Breast epithelium (tissue), 4 donors: Measurements from ENCODE around the gene HSPA12A. TPM values are rescaled to one million over a fixed set of nuclear protein-coding genes. Genes with fewer than 3 reads are reported as not detected.

Source experiments
- DNase-seq, 2 donors: peaks; one replicate each; pipeline ENCODE4 v3.0.0-alpha.2; 2019; ENCODE audit warnings: low spot score in 2 of 2
- H3K27ac ChIP-seq, 2 donors: fragments of 200-600 bp; sonication (generic) in 1 of 2; one replicate each; pipeline ENCODE4 v1.5.1; 2016 to 2019; ENCODE audit warnings: mild to moderate bottlenecking in 1 of 2
- H3K27me3 ChIP-seq, 2 donors: fragments of 200-600 bp; sonication (generic) in 1 of 2; one replicate each; pipeline versions ENCODE4 v1.5.1 to v1.6.0; 2017 to 2019; ENCODE audit warnings: control low read depth in 1 of 2, mild to moderate bottlenecking in 1 of 2
- H3K36me3 ChIP-seq: fragments of 200-600 bp; one replicate; pipeline ENCODE4 v1.5.1; 2019
- H3K4me1 ChIP-seq, 2 donors: fragments of 200-600 bp; sonication (generic); one replicate each; pipeline ENCODE4 v1.5.1; 2016 to 2019; ENCODE audit warnings: control low read depth in 1 of 2
- H3K4me3 ChIP-seq, 3 donors: fragments of 200-600 bp; sonication (generic); 1 replicate in 2 of 3; 2 replicates in 1 of 3; pipeline ENCODE4 v1.5.1; 2016 to 2019; ENCODE audit warnings: mild to moderate bottlenecking in 3 of 3, moderate library complexity in 2 of 3
- H3K9me3 ChIP-seq, 2 donors: fragments of 200-600 bp; sonication (generic) in 1 of 2; one replicate each; pipeline ENCODE4 v1.5.1; 2016 to 2019; ENCODE audit warnings: control low read depth in 1 of 2
- POLR2A ChIP-seq: fragments of 450-650 bp; IDR thresholded peaks from one replicate; pipeline ENCODE4 v1.6.1; 2016; ENCODE audit warnings: antibody characterized with exemption, mild to moderate bottlenecking, moderate library complexity
- POLR2AphosphoS5 ChIP-seq, 3 donors: sonication (generic); formaldehyde crosslinking; IDR thresholded peaks; one replicate each; pipeline ENCODE4 v1.6.1; 2017; ENCODE audit warnings: antibody characterized with exemption in 3 of 3
- intact Hi-C: fragments of 100-400 bp; cut with DNase I; formaldehyde crosslinking; loops from one replicate; pipeline ENCODE4 v1.15.1; 2023; ENCODE audit warnings: low total_unique reads
- total RNA-seq, 3 donors: library from RNA; depleted of rRNA; stranded (reverse); fragments of >200 nt; gene quantifications; one replicate each; pipeline ENCODE4 v1.1.0, GENCODE V29; 2016
- TF ChIP-seq, protein P1 (sequence below), 3 donors: fragments of 450-650 bp; IDR thresholded peaks; one replicate each; pipeline ENCODE4 v1.5.1; 2016 to 2017; ENCODE audit warnings: antibody characterized with exemption in 3 of 3, mild to moderate bottlenecking in 3 of 3, moderate library complexity in 3 of 3

The HSPA12A gene
- total RNA-seq, 3 donors from 2014 or later, result 13.2 to 23.6 (median 14.2) TPM

GRCh38 chr10:116698364-116698763, 44.0 kb downstream of the HSPA12A start:
- H3K27me3 ChIP-seq, result no peaks in the 10 kb centered on the region
- H3K4me3 ChIP-seq, result no peak overlapping the region
- H3K9me3 ChIP-seq, result no peaks in the 10 kb centered on the region
- no peak for DNase-seq
- no peaks in the 10 kb centered on the region for H3K4me1 ChIP-seq
- no peaks in the 10 kb centered on the region for H3K36me3 ChIP-seq
- intact Hi-C loops, result loop anchor here (10.0 kb wide), 1 partner anchor 476 kb away; no protein-coding TSS in a partner anchor
- H3K27ac ChIP-seq, result no peak overlapping the region
- TF ChIP-seq POLR2A, result no peak
- TF ChIP-seq, protein P1, sequence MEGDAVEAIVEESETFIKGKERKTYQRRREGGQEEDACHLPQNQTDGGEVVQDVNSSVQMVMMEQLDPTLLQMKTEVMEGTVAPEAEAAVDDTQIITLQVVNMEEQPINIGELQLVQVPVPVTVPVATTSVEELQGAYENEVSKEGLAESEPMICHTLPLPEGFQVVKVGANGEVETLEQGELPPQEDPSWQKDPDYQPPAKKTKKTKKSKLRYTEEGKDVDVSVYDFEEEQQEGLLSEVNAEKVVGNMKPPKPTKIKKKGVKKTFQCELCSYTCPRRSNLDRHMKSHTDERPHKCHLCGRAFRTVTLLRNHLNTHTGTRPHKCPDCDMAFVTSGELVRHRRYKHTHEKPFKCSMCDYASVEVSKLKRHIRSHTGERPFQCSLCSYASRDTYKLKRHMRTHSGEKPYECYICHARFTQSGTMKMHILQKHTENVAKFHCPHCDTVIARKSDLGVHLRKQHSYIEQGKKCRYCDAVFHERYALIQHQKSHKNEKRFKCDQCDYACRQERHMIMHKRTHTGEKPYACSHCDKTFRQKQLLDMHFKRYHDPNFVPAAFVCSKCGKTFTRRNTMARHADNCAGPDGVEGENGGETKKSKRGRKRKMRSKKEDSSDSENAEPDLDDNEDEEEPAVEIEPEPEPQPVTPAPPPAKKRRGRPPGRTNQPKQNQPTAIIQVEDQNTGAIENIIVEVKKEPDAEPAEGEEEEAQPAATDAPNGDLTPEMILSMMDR (IDR thresholded peaks at IDR 0.05), result no peak
- no peak for TF ChIP-seq POLR2AphosphoS5 (IDR thresholded peaks at IDR 0.05)

DNA sequence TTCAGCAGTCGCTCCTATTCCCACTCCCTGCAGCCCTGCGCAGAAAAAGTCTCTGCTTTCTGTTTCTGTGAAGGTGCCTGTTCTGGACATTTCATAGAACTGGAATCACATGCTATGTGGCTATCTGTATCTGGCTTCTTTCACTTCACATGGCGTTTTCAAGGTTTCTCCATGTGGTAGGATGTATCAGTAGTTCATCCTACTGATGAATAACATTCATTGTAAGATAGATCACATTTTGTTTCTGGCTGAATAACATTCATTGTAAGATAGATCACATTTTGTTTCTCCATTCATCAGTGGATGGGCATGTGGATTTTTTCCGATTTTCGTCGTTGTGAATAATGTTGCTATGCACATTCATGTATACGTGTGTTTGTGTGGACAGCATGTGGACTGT, 44.5 kb downstream of the HSPA12A start:
- Histone ChIP-seq H3K27ac (no peak overlapping the region), H3K27me3 (no peaks in the 10 kb centered on the region), H3K9me3 (no peaks in the 10 kb centered on the region), H3K4me1 (no peaks in the 10 kb centered on the region), H3K4me3 (no peak overlapping the region), H3K36me3 (no peaks in the 10 kb centered on the region)
- intact Hi-C loops, result loop anchor here (10.0 kb wide), 1 partner anchor 477 kb away; no protein-coding TSS in a partner anchor
- TF ChIP-seq POLR2A (no peak), POLR2AphosphoS5 (IDR thresholded peaks at IDR 0.05) (no peak)
- TF ChIP-seq, protein P1 (IDR thresholded peaks at IDR 0.05), result no peak
- no peak for DNase-seq

DNA sequence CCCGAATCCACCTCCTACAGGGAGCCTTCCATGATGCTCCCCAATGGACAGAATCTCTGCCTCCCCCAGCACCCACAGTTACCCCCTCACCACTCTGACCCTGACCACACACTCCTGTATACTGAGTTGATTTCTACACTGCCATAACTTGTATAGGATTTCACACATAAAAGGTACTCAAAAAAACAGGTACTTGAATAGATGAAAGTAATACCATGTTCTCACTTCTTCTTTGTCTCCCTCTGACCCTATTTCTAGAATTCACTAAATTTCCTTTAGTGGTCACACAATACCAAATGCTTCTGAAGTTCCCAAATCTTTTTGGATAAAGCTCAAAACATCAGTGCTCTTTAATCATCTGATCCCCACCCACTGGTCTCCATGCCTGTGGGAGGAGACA, 45.4 kb downstream of the HSPA12A start:
- no peaks in the 10 kb centered on the region for H3K36me3 ChIP-seq
- H3K4me3 ChIP-seq, result no peak overlapping the region
- no peaks in the 10 kb centered on the region for H3K4me1 ChIP-seq
- no peak for DNase-seq
- no peaks in the 10 kb centered on the region for H3K27me3 ChIP-seq
- H3K27ac ChIP-seq, result no peak overlapping the region
- H3K9me3 ChIP-seq, result no peaks in the 10 kb centered on the region
- intact Hi-C loops, result loop anchor here (10.0 kb wide), 1 partner anchor 478 kb away; no protein-coding TSS in a partner anchor
- TF ChIP-seq, protein P1 (IDR thresholded peaks at IDR 0.05), result no peak
- no peak for TF ChIP-seq POLR2A
- TF ChIP-seq POLR2AphosphoS5 (IDR thresholded peaks at IDR 0.05), result no peak

DNA sequence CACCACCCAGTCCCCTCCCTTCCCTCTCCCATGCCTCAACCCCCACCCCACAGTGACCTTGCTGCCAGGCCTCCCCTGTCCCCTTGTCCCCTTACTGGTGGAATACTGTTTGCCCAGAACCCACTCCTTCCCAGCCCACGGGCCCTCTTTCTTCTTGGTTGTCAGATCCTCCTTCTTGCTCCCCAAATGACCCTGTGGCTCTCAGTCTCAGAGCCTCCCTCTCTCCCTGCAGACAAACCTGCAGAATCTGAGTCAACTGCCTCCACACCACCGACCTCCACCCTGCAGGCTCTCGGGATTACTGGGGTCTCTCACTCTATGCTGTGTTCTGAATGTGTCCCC, 47.5 kb downstream of the HSPA12A start:
- Histone ChIP-seq H3K4me1 (no peaks in the 10 kb centered on the region), H3K27ac (no peak overlapping the region), H3K27me3 (no peaks in the 10 kb centered on the region), H3K9me3 (no peaks in the 10 kb centered on the region), H3K36me3 (no peaks in the 10 kb centered on the region), H3K4me3 (no peak overlapping the region)
- TF ChIP-seq, protein P1 (IDR thresholded peaks at IDR 0.05), result no peak
- TF ChIP-seq POLR2A, result no peak
- TF ChIP-seq POLR2AphosphoS5 (IDR thresholded peaks at IDR 0.05), result no peak
- DNase-seq, result no peak
- intact Hi-C loops, result loop anchor here (10.0 kb wide), 1 partner anchor 480 kb away; no protein-coding TSS in a partner anchor

DNA sequence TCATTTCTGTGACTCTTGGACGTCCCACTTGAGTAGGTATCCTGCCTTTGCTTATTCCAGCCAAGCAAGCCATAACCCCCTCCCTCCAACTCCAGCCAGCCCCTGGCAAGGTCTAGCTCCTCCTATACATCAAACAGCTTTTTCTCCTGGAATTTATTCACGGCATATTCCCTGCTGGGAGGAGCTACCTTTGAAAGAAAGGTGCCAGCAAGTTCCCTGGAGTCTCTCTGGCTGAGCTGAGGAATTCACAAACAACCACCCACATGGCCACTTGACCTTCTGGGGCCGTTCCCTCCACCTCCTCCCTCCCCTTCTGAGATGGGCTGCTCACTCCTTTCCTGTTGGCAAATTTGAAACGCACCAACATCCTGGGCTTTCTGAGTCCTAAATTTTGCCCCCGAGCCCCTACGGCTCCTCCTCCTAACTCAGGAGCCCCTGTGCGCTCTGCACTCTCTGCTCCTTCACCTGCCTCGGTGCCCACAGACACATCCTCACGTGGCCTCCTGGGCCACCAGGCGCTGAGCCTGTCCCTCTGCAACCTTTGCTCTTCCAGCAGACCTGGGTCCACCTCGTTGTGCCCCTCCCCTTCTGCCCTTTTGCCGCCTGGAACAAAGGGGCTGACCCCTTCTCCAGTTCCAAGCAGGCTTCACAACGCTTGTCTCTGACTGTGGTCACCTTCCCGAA, 48.0 kb downstream of the HSPA12A start:
- no peaks in the 10 kb centered on the region for H3K9me3 ChIP-seq
- TF ChIP-seq, protein P1 (IDR thresholded peaks at IDR 0.05), result no peak
- intact Hi-C loops, result loop anchor here (10.0 kb wide), 1 partner anchor 480 kb away; no protein-coding TSS in a partner anchor
- no peak overlapping the region for H3K4me3 ChIP-seq
- H3K4me1 ChIP-seq, result no peaks in the 10 kb centered on the region
- no peaks in the 10 kb centered on the region for H3K27me3 ChIP-seq
- H3K27ac ChIP-seq, result no peak overlapping the region
- H3K36me3 ChIP-seq, result no peaks in the 10 kb centered on the region
- DNase-seq, result no peak
